DND-41 (cell line): Measurements from ENCODE around the gene TMEM178B.

ENCODE experiments used
- ATAC-seq: fragments of 200-7000 bp; cut with Tn5 transposase; 3 replicates; pipeline ENCODE4 v1.9.1; 2021; ENCODE audit warnings: low read depth; ENCODE audit not compliant: insufficient read depth
- DNase-seq: peaks from one replicate; pipeline ENCODE4 v3.0.0-alpha.2; 2020
- H2AFZ ChIP-seq: 2 replicates; pipeline ENCODE4 v1.6.0; 2012; ENCODE audit warnings: low read depth, low read length
- H3K27ac ChIP-seq: 2 replicates; pipeline ENCODE4 v1.5.1; 2012; ENCODE audit warnings: low read length, inconsistent platforms
- H3K27me3 ChIP-seq: fragments of 200-600 bp; sonication (generic); 2 replicates; pipeline ENCODE4 v1.6.0; 2012; ENCODE audit warnings: low read length, mild to moderate bottlenecking, inconsistent platforms; ENCODE audit not compliant: insufficient read depth, poor library complexity
- H3K36me3 ChIP-seq: 2 replicates; pipeline ENCODE4 v1.5.1; 2012; ENCODE audit warnings: low read length, inconsistent platforms; ENCODE audit not compliant: insufficient read depth
- H3K4me1 ChIP-seq: 2 replicates; pipeline ENCODE4 v1.5.1; 2012; ENCODE audit warnings: mild to moderate bottlenecking, low read length; ENCODE audit not compliant: insufficient read depth
- H3K4me2 ChIP-seq: 2 replicates; pipeline ENCODE4 v1.6.0; 2012; ENCODE audit warnings: mild to moderate bottlenecking, moderate library complexity, low read length, inconsistent platforms; ENCODE audit not compliant: insufficient read depth
- H3K4me3 ChIP-seq, 2 experiments: fragments of 200-600 bp in 1 of 2; shearing (Covaris generic) in 1 of 2; 2 replicates each; pipeline ENCODE4 v1.5.1; 2012 to 2016; ENCODE audit warnings: inconsistent platforms in 2 of 2, low read length in 2 of 2, mild to moderate bottlenecking in 2 of 2, low read depth in 1 of 2, moderate library complexity in 1 of 2
- H3K79me2 ChIP-seq: 2 replicates; pipeline ENCODE4 v1.6.0; 2012; ENCODE audit warnings: low read length, inconsistent platforms; ENCODE audit not compliant: insufficient read depth
- H3K9ac ChIP-seq: 2 replicates; pipeline ENCODE4 v1.6.0; 2012; ENCODE audit warnings: low read depth, mild to moderate bottlenecking, inconsistent platforms, low read length, moderate library complexity
- H3K9me3 ChIP-seq: 2 replicates; pipeline ENCODE4 v1.5.1; 2012; ENCODE audit warnings: low read length, moderate library complexity, mild to moderate bottlenecking, inconsistent platforms; ENCODE audit not compliant: insufficient read depth, severe bottlenecking
- H4K20me1 ChIP-seq: 2 replicates; pipeline ENCODE4 v1.6.0; 2012; ENCODE audit warnings: low read length; ENCODE audit not compliant: insufficient read depth
- EZH2 ChIP-seq: IDR thresholded peaks from 3 replicates; pipeline ENCODE4 v1.6.1; 2012; ENCODE audit warnings: borderline replicate concordance, low read depth, mild to moderate bottlenecking, moderate library complexity, low read length, inconsistent platforms; ENCODE audit not compliant: severe bottlenecking
- TF ChIP-seq, protein P1 (sequence below): IDR thresholded peaks from 2 replicates; pipeline ENCODE4 v1.5.1; 2012; ENCODE audit warnings: borderline replicate concordance, low read length, moderate library complexity, mild to moderate bottlenecking; ENCODE audit not compliant: poor library complexity, severe bottlenecking; ENCODE audit errors: extremely low read depth

Gene TMEM178B

DNA sequence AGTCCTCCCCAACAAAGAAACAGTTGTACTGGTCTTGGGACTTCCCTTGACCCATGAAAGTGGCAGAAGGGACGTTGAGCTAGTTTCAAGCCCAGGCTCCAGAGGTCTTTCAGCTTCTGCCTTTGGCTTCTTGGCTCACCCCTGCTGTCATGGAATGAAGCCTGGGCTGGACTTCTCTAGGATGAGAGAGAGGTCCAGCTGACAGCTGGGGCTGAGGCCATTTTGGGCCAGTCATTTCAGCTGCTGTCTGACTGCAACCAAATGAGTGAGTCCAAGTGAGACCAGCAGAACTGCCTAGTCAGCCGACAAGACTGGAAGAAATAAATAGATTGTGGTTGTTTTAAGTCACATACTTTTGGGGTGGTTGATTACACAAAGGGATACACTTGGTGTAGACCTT is 76.6 kb downstream of the TMEM178B start:
- DNase-seq: no peak
- no peak for ATAC-seq
- Histone ChIP-seq H3K4me1 (no peaks in the 10 kb centered on the region), H3K27ac (no peak overlapping the region), H3K9ac (no peak overlapping the region), H2AFZ (no peak overlapping the region), H3K27me3 (peaks cover 3% of the 10 kb centered on the region), H3K4me2 (no peak overlapping the region), H3K4me3 (no peak overlapping the region), H3K9me3 (no peaks in the 10 kb centered on the region), H4K20me1 (no peaks in the 10 kb centered on the region), H3K36me3 (no peaks in the 10 kb centered on the region), H3K79me2 (no peaks in the 10 kb centered on the region)
- TF ChIP-seq EZH2: no peak
- TF ChIP-seq, protein P1, sequence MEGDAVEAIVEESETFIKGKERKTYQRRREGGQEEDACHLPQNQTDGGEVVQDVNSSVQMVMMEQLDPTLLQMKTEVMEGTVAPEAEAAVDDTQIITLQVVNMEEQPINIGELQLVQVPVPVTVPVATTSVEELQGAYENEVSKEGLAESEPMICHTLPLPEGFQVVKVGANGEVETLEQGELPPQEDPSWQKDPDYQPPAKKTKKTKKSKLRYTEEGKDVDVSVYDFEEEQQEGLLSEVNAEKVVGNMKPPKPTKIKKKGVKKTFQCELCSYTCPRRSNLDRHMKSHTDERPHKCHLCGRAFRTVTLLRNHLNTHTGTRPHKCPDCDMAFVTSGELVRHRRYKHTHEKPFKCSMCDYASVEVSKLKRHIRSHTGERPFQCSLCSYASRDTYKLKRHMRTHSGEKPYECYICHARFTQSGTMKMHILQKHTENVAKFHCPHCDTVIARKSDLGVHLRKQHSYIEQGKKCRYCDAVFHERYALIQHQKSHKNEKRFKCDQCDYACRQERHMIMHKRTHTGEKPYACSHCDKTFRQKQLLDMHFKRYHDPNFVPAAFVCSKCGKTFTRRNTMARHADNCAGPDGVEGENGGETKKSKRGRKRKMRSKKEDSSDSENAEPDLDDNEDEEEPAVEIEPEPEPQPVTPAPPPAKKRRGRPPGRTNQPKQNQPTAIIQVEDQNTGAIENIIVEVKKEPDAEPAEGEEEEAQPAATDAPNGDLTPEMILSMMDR: no peak

DNA sequence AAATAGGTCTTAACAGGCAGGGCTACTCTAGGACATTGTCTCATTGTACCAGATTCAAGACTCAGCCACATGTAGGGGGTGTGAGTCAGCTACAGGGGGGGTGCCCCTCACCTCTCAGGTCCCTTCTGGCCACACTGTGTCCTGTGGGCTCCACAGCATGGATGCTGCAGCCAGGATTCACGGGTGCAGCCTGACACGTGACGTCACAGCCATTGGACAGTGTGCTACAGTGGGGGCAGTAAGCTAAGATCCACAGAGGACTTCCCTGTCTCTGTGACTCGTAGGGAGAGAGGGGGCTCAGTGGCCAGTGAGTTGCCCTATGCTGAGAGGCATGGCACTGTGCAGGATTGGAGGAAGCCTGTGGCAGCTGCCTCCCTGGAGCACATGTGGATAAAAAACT is 77.9 kb downstream of the TMEM178B start:
- ATAC-seq (no peak), DNase-seq (no peak)
- Histone ChIP-seq H3K9me3 (no peaks in the 10 kb centered on the region), H3K27me3 (peaks cover 3% of the 10 kb centered on the region), H3K36me3 (no peaks in the 10 kb centered on the region), H4K20me1 (no peaks in the 10 kb centered on the region), H3K4me2 (no peak overlapping the region), H3K79me2 (no peaks in the 10 kb centered on the region), H3K4me3 (no peak overlapping the region), H2AFZ (no peak overlapping the region), H3K9ac (no peak overlapping the region), H3K4me1 (no peaks in the 10 kb centered on the region), H3K27ac (no peak overlapping the region)
- no peak for TF ChIP-seq EZH2
- TF ChIP-seq, protein P1: no peak

DNA sequence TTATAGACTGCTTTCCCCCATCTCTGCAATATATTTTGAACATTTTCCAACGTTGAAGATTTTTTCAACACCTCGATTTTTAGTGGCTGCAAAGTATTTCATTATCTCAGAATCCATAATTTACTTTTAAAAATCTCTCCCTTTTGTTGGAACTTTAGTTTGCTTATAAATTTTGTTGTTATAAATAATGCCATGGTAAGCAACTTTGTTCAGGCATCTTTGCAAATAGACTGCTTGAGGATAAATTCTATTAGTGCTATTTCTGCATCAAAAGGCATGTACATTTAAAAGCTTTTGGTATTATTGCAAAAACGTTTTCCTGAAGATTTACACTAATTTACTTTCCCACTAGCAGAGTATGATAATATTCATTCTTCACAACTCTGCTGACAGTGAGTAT is 79.4 kb downstream of the TMEM178B start:
- ATAC-seq: no peak
- Histone ChIP-seq H3K27me3 (peaks cover 3% of the 10 kb centered on the region), H3K9me3 (no peaks in the 10 kb centered on the region), H3K4me2 (no peak overlapping the region), H2AFZ (no peak overlapping the region), H3K79me2 (no peaks in the 10 kb centered on the region), H3K36me3 (no peaks in the 10 kb centered on the region), H3K27ac (no peak overlapping the region), H3K4me3 (no peak overlapping the region), H3K4me1 (no peaks in the 10 kb centered on the region), H4K20me1 (no peaks in the 10 kb centered on the region), H3K9ac (no peak overlapping the region)
- DNase-seq: no peak
- TF ChIP-seq, protein P1: no peak
- TF ChIP-seq EZH2: no peak
